ENCODE results near the gene GRIP1.

DNA sequence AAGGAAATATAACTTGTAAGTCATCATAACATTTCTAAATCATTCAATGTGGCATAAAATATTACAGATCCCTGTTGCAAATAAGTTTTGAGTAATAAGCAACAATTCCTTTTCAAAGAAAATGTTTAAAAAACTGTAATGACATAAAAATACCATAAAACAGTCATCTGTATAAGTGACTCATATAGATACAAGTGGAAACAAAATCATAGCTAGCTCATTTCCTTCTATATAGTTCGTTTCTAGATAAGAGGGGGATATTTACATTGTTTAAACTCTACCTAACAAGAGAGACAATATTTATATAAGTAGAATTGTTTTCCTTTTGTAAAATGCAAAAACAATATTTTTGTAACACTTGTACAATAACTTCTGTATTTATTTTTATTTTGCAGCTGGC lies 148.9 kb downstream of the GRIP1 start:
- TF ChIP-seq, protein P1, sequence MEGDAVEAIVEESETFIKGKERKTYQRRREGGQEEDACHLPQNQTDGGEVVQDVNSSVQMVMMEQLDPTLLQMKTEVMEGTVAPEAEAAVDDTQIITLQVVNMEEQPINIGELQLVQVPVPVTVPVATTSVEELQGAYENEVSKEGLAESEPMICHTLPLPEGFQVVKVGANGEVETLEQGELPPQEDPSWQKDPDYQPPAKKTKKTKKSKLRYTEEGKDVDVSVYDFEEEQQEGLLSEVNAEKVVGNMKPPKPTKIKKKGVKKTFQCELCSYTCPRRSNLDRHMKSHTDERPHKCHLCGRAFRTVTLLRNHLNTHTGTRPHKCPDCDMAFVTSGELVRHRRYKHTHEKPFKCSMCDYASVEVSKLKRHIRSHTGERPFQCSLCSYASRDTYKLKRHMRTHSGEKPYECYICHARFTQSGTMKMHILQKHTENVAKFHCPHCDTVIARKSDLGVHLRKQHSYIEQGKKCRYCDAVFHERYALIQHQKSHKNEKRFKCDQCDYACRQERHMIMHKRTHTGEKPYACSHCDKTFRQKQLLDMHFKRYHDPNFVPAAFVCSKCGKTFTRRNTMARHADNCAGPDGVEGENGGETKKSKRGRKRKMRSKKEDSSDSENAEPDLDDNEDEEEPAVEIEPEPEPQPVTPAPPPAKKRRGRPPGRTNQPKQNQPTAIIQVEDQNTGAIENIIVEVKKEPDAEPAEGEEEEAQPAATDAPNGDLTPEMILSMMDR (conservative IDR thresholded peaks at IDR 0.05 in 1 of 2, IDR thresholded peaks at IDR 0.05 in 1 of 2; ENCODE audit: low read depth in 1 of 2, low read length in 2 of 2) = no peak
- no peak for TF ChIP-seq EZH2 (IDR thresholded peaks at IDR 0.05; ENCODE audit: low read length, missing control alignments)
